Left kidney (tissue), 2 donors: ENCODE measurements around the gene NPY. TPM values are rescaled to one million over a fixed set of nuclear protein-coding genes. Genes with fewer than 3 reads are reported as not detected.

Source experiments
- DNase-seq: peaks from one replicate; pipeline ENCODE4 v3.0.0-alpha.2; 2013
- polyA plus RNA-seq: library from polyadenylated mRNA; unstranded; fragments of 120-200 nt; gene quantifications from one replicate; pipeline ENCODE4 v1.2.1, GENCODE V29; 2013; ENCODE audit not compliant: insufficient read length

Gene NPY
- polyA plus RNA-seq, 1 donor, result not detected

DNA sequence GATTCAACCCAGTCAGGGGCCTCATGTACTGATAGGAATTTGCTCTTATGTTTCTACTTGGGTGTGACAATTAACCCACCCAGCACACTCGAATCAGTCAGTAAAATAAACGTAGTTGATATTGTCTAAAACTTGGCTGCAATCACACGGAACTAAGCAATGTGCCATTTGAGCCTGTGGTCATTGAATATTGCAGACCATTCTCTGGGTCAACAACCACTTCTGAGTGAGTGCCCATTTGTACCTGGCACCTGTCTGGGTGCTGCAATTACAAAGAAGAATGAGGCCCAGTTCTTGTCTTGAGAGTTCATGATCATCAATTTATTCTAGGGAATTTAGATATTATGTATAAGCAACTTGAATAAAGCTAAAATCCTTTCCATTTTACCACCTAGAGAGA lies 29.8 kb downstream of the NPY start:
- no peak for DNase-seq

GRCh38 chr7:24316340-24316739 lies 32.4 kb downstream of the NPY start:
- DNase-seq, result no peak

- DNase-seq, result no peak
Measured at GRCh38 chr7:24318326-24318725, 34.3 kb downstream of the NPY start.

GRCh38 chr7:24319209-24319608 lies 35.2 kb downstream of the NPY start:
- DNase-seq, result no peak

DNA sequence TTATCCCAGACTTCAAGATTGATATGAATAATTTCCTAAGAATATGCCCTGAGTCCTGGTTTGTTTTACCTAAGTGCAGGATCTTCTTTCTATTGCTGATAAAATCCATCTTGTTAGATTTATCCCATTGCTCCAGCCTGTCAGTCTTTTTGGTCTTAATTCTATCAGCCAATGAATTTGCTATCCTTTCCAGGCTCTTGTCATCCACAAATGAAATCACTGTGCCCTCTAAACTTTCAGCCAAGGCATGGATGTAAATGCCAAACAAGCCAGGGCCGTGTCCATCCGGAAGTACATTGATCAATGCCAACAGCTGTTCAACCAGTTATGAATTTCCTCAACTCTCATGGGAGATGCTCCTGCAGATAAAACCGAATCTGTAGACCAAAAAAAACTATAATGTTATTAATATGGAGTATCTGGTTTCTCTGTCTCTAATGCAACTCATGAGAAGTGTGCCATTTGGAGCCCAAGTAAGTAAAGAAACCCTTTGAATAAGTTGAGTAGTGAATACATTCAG lies 40.0 kb downstream of the NPY start:
- no peak for DNase-seq

GRCh38 chr7:24325708-24326107 lies 41.7 kb downstream of the NPY start:
- no peak for DNase-seq

DNA sequence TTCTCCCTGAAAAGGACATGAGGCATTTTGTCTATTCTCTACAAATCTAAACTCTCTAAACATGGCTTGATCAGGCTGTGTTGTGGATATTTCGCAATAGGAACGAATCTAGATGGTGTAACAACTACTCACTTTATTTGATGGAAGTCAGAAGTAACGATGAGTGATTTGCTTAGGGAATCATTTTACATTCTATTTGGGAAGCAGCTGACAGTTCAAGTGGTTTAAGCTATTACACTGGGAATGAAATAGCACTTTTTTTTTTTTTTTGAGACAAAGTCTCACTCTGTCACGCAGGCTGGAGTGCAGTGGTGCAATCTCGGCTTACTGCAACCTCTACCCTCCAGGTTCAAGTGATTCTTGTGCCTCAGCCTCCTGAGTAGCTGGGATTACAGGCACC lies 44.1 kb downstream of the NPY start:
- no peak for DNase-seq

- no peak for DNase-seq
Measured at GRCh38 chr7:24328894-24329293, 44.9 kb downstream of the NPY start.

DNA sequence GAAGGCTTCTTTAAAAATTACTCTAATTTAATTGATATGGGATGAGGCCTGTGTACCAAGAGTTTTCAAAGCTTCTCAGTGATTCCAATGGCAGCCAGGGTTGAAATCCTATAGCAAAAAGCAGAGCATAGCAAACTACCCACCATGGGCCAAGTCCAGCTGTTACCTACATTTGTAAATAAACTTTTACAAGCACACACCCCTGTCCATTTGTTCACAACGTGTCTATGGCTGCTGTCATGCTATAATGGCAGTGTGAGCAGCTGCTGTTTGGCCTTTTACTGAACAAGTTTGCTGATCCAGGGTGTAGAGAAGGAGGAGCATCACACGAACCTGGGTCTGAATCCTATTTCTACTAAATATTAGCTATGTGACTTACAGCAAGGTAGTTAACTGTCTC lies 50.0 kb downstream of the NPY start:
- no peak for DNase-seq

GRCh38 chr7:24334627-24335026 lies 50.6 kb downstream of the NPY start:
- no peak for DNase-seq

- peak; percentile 28 for DNase-seq
Measured at GRCh38 chr7:24336461-24336860, 52.5 kb downstream of the NPY start.

DNA sequence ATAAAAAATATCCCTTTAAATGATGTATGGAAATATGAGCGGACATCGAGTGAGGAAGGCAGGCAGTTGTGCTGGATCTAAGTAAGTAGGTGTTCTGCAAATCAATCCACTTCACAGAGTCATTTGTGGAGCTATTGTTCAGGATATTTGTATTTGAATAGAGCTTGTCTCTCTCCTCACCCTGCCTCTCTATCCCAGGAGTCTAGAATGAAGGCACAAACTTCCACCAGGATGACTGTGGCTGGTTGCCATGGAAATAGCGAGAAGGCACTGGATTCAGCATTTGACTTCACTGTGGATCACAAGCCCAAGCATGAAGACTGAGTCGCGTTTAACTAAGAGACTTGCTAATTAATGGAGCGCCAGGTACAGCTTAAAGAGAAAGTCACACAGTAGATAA lies 53.2 kb downstream of the NPY start:
- no peak for DNase-seq

DNA sequence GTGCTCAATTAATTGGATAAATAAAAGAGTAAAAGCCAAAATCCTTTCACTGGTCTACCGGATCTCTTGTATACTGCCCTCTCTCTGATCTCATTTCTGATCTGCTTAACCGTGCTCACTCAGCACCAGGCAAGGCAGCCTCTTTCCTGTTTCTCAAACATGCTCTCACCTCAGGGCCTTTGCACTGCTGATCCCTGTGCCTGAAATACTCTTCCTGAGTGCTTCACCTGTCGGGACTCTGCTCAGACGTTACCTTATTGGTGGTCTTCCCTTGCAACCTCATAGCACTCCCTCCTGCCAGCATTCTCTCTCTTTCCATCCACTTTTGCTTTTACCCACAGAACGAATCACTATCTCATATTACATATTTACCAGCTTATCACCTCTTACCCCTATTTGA lies 55.6 kb downstream of the NPY start:
- DNase-seq, result no peak

DNA sequence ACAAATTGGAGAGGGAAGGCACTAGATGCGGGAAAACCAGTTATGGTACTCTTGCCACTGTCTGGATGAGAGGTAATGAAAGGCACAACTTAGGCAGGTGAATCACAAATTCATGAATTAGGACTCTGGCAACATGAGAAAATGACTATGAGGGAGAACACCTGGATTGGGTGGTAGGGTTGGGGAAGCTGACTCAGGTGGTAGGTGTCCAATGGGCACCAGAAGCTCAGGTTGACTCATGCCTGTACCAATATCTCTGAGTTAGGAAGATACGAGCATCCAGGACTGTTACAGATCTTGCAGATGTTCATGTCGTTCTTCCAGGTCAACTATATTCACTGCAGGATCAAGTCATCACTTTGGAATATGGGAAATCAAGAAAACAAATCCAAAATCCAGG lies 56.7 kb downstream of the NPY start:
- DNase-seq, result no peak
